ENCODE measurements around the gene SCML2.
"Not testable (repeated sequence)": the region's sequence is repeated elsewhere in the genome, so short reads cannot be mapped to it uniquely, and the experiment has no call there.

The SCML2 gene

DNA sequence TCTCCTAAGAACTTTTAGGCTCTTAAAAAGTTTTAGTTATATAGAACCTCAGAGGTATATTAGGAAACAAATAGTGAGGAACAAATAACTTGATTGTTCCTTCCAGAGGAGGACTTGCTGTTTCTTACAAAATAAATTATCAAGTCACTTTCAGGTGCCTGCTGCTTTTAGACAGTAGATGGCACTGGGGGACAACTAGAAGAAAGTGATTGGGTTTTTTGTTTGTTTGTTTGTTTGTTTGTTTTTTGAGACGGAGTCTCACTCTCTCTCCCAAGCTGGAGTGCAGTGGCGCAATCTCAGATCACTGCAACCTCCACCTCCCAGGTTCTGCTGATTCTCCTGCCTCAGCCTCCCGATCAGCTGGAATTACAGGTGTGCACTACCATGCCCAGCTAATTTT, 35.5 kb upstream of the SCML2 start:
- Histone ChIP-seq H2BK120ac (ENCODE audit: low read depth, low read length) (no peak overlapping the region), H3K14ac (ENCODE audit: low read length) (no peak overlapping the region), H4K91ac (ENCODE audit: low read depth, low read length, poor library complexity) (no peak overlapping the region), H2AK5ac (ENCODE audit: low read depth, low read length) (no peak overlapping the region), H3K36me3 (replicated peaks in 1 of 2; ENCODE audit: control insufficient read depth in 2 of 2, insufficient read depth in 2 of 2, low read length in 2 of 2) (no peaks in the 10 kb centered on the region), H4K8ac (ENCODE audit: low read depth, low read length) (no peak overlapping the region), H3K4ac (ENCODE audit: low read length) (no peak overlapping the region), H2BK15ac (ENCODE audit: low read length) (no peak overlapping the region), H3K27ac (replicated peaks; ENCODE audit: low read length) (no peak overlapping the region), H2BK12ac (ENCODE audit: low read length) (no peak overlapping the region), H2AFZ (ENCODE audit: low read length) (no peak overlapping the region), H3K27me3 (ENCODE audit: control insufficient read depth in 3 of 3, insufficient read depth in 3 of 3, low read depth in 1 of 3, low read length in 3 of 3) (no peaks in the 10 kb centered on the region), H3K18ac (ENCODE audit: low read length) (no peak overlapping the region), H3K79me1 (ENCODE audit: low read depth, low read length) (no peaks in the 10 kb centered on the region), H3K23ac (ENCODE audit: low read depth, low read length, poor library complexity) (no peak overlapping the region), H3K4me2 (ENCODE audit: insufficient read depth, low read length, poor library complexity, severe bottlenecking) (no peak overlapping the region), H2BK5ac (ENCODE audit: low read length) (no peak overlapping the region), H3K4me1 (ENCODE audit: control insufficient read depth in 2 of 2, insufficient read depth in 1 of 2, low read depth in 1 of 2, low read length in 2 of 2) (peaks cover 0 to 1% of the 10 kb centered on the region in 2 donors), H3K9ac (ENCODE audit: low read depth, low read length, poor library complexity) (no peak overlapping the region), H3K4me3 (ENCODE audit: low read length in 2 of 2) (no peak overlapping the region), H3K9me3 (replicated peaks in 1 of 2; ENCODE audit: control insufficient read depth in 2 of 2, insufficient read depth in 1 of 2, low read depth in 1 of 2, low read length in 2 of 2) (no peaks in the 10 kb centered on the region)
- no CpG with 5 or more reads among the region's 3 CpGs for WGBS, 2 donors (ENCODE audit: extremely low coverage in 2 of 2, insufficient read length in 2 of 2, insufficient replicate concordance in 1 of 2)
- no peak for DNase-seq (ENCODE audit: low spot score)

DNA sequence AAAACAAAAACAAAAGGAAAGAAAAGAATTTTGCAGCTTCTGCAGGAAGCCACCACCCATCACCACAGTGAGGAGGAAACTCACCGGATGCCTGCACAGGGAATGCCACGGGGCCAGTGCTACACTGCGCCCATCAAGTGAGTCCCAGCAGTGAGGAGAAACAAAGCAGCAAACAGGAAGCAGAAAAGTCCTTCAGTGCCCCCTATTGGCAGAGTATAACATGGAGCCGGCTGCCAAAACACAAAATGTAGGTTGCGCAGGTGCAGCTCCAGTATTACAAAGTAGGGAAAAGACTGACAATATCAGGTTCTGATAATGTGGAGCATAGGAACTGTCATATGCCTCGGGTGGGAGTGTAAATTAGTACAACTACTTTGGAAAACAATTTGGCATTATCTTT, 23.3 kb upstream of the SCML2 start:
- Histone ChIP-seq H3K79me1 (ENCODE audit: low read depth, low read length) (no peaks in the 10 kb centered on the region), H2BK15ac (ENCODE audit: low read length) (no peak overlapping the region), H2AFZ (ENCODE audit: low read length) (peak overlapping the region; percentile 48), H3K4ac (ENCODE audit: low read length) (no peak overlapping the region), H2BK12ac (ENCODE audit: low read length) (no peak overlapping the region), H3K27ac (replicated peaks; ENCODE audit: low read length) (no peak overlapping the region), H2AK5ac (ENCODE audit: low read depth, low read length) (no peak overlapping the region), H3K23ac (ENCODE audit: low read depth, low read length, poor library complexity) (no peak overlapping the region), H3K4me1 (ENCODE audit: control insufficient read depth in 2 of 2, insufficient read depth in 1 of 2, low read depth in 1 of 2, low read length in 2 of 2) (peaks cover 0 to 2% of the 10 kb centered on the region in 2 donors), H3K4me2 (ENCODE audit: insufficient read depth, low read length, poor library complexity, severe bottlenecking) (no peak overlapping the region), H3K18ac (ENCODE audit: low read length) (no peak overlapping the region), H2BK5ac (ENCODE audit: low read length) (no peak overlapping the region), H3K27me3 (ENCODE audit: control insufficient read depth in 3 of 3, insufficient read depth in 3 of 3, low read depth in 1 of 3, low read length in 3 of 3) (no peaks in the 10 kb centered on the region), H3K4me3 (ENCODE audit: low read length in 2 of 2) (no peak overlapping the region), H4K8ac (ENCODE audit: low read depth, low read length) (no peak overlapping the region), H2BK120ac (ENCODE audit: low read depth, low read length) (no peak overlapping the region), H3K14ac (ENCODE audit: low read length) (no peak overlapping the region), H3K9ac (ENCODE audit: low read depth, low read length, poor library complexity) (no peak overlapping the region), H4K91ac (ENCODE audit: low read depth, low read length, poor library complexity) (no peak overlapping the region), H3K36me3 (replicated peaks in 1 of 2; ENCODE audit: control insufficient read depth in 2 of 2, insufficient read depth in 2 of 2, low read length in 2 of 2) (no peaks in the 10 kb centered on the region), H3K9me3 (replicated peaks in 1 of 2; ENCODE audit: control insufficient read depth in 2 of 2, insufficient read depth in 1 of 2, low read depth in 1 of 2, low read length in 2 of 2) (no peaks in the 10 kb centered on the region)
- WGBS, 2 donors (ENCODE audit: extremely low coverage in 2 of 2, insufficient read length in 2 of 2, insufficient replicate concordance in 1 of 2), result no CpG with 5 or more reads among the region's 6 CpGs
- no peak for DNase-seq (ENCODE audit: low spot score)

DNA sequence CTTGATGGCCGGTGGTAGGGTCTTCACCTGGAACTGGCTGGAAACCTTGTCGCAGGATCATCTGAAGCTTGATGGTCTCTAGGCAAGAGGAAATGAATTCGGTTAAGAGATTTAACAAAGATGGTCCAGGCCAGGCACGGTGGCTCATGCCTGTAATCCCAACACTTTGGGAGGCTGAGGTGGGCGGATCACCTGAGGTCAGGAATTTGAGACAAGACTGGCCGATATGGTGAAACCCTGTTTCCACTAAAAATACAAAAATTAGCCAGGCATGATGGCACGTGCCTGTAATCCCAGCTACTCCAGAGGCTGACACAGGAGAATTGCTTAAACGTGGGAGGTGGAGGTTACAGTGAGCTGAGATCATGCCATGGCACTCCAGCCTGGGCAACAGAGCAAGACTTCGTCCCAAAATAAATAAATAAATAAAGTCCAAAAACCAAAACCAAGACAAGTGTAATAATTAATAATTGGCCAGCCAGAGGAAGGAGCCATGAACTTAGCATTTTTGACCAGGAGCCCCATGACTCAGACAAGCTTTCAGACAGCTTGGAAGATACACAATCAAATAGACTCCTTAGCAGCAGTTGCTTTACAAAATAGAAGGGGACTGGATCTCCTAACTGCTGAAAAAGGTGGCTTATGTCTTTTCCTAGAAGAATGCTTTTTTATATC, 20.8 kb upstream of the SCML2 start:
- not testable (repeated sequence) for H2BK12ac ChIP-seq (ENCODE audit: low read length); H3K4ac ChIP-seq (ENCODE audit: low read length); H4K8ac ChIP-seq (ENCODE audit: low read depth, low read length); H3K9me3 ChIP-seq (replicated peaks in 1 of 2; ENCODE audit: control insufficient read depth in 2 of 2, insufficient read depth in 1 of 2, low read depth in 1 of 2, low read length in 2 of 2); H3K4me1 ChIP-seq (ENCODE audit: control insufficient read depth in 2 of 2, insufficient read depth in 1 of 2, low read depth in 1 of 2, low read length in 2 of 2); H3K14ac ChIP-seq (ENCODE audit: low read length); H2AFZ ChIP-seq (ENCODE audit: low read length); H3K79me1 ChIP-seq (ENCODE audit: low read depth, low read length); H3K27me3 ChIP-seq (ENCODE audit: control insufficient read depth in 3 of 3, insufficient read depth in 3 of 3, low read depth in 1 of 3, low read length in 3 of 3); H2BK15ac ChIP-seq (ENCODE audit: low read length); H2BK5ac ChIP-seq (ENCODE audit: low read length); H3K9ac ChIP-seq (ENCODE audit: low read depth, low read length, poor library complexity); H3K27ac ChIP-seq (replicated peaks; ENCODE audit: low read length); H4K91ac ChIP-seq (ENCODE audit: low read depth, low read length, poor library complexity); H3K4me2 ChIP-seq (ENCODE audit: insufficient read depth, low read length, poor library complexity, severe bottlenecking); DNase-seq (ENCODE audit: low spot score); H3K36me3 ChIP-seq (replicated peaks in 1 of 2; ENCODE audit: control insufficient read depth in 2 of 2, insufficient read depth in 2 of 2, low read length in 2 of 2); H3K18ac ChIP-seq (ENCODE audit: low read length); H3K23ac ChIP-seq (ENCODE audit: low read depth, low read length, poor library complexity); H3K4me3 ChIP-seq (ENCODE audit: low read length in 2 of 2); H2AK5ac ChIP-seq (ENCODE audit: low read depth, low read length); H2BK120ac ChIP-seq (ENCODE audit: low read depth, low read length)
- no CpG with 5 or more reads among the region's 9 CpGs for WGBS, 2 donors (ENCODE audit: extremely low coverage in 2 of 2, insufficient read length in 2 of 2, insufficient replicate concordance in 1 of 2)

DNA sequence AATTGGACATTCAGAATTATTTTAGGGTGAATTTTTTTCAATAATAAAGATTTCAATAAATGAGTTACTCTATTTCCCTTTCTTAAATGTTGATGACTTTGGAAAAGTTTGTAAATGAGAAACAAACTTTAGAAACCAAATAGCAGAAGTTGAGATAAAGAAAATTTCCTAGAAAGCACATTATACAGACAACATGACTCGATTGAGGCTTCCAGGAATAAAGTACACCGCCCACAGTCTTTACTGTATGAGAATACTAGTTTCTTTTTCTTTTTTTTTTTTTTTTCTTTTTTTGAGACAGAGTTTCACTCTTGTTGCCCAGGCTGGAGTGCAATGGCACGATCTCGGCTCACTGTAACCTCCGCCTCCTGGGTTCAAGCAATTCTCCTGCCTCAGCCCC, 14.6 kb upstream of the SCML2 start:
- H2BK12ac ChIP-seq (ENCODE audit: low read length), result not testable (repeated sequence)
- no CpG with 5 or more reads among the region's 5 CpGs for WGBS, 2 donors (ENCODE audit: extremely low coverage in 2 of 2, insufficient read length in 2 of 2, insufficient replicate concordance in 1 of 2)

More for the DNA sequence above, 14.6 kb upstream of the SCML2 start:
- H3K4me2 ChIP-seq (ENCODE audit: insufficient read depth, low read length, poor library complexity, severe bottlenecking); H3K4me3 ChIP-seq (ENCODE audit: low read length in 2 of 2); H3K4me1 ChIP-seq (ENCODE audit: control insufficient read depth in 2 of 2, insufficient read depth in 1 of 2, low read depth in 1 of 2, low read length in 2 of 2); DNase-seq (ENCODE audit: low spot score); H3K9me3 ChIP-seq (replicated peaks in 1 of 2; ENCODE audit: control insufficient read depth in 2 of 2, insufficient read depth in 1 of 2, low read depth in 1 of 2, low read length in 2 of 2); H3K27me3 ChIP-seq (ENCODE audit: control insufficient read depth in 3 of 3, insufficient read depth in 3 of 3, low read depth in 1 of 3, low read length in 3 of 3); H3K36me3 ChIP-seq (replicated peaks in 1 of 2; ENCODE audit: control insufficient read depth in 2 of 2, insufficient read depth in 2 of 2, low read length in 2 of 2); H3K23ac ChIP-seq (ENCODE audit: low read depth, low read length, poor library complexity); H4K8ac ChIP-seq (ENCODE audit: low read depth, low read length); H3K27ac ChIP-seq (replicated peaks; ENCODE audit: low read length); H3K14ac ChIP-seq (ENCODE audit: low read length); H2BK15ac ChIP-seq (ENCODE audit: low read length); H2AFZ ChIP-seq (ENCODE audit: low read length); H3K9ac ChIP-seq (ENCODE audit: low read depth, low read length, poor library complexity); H2BK120ac ChIP-seq (ENCODE audit: low read depth, low read length); H3K4ac ChIP-seq (ENCODE audit: low read length); H3K18ac ChIP-seq (ENCODE audit: low read length); H2BK5ac ChIP-seq (ENCODE audit: low read length); H3K79me1 ChIP-seq (ENCODE audit: low read depth, low read length); H2AK5ac ChIP-seq (ENCODE audit: low read depth, low read length); H4K91ac ChIP-seq (ENCODE audit: low read depth, low read length, poor library complexity): not testable (repeated sequence)
